GM23338 (cell line): ENCODE measurements around the gene R3HCC1L. TPM values are rescaled to one million over a fixed set of nuclear protein-coding genes. Genes with fewer than 3 reads are reported as not detected.

ENCODE experiments used
- ATAC-seq: fragments of 200-7000 bp; cut with Tn5 transposase; 3 replicates; pipeline ENCODE4 v1.9.1; 2020
- DNase-seq: peaks from one replicate; pipeline ENCODE4 v3.0.0-alpha.2; 2015; ENCODE audit warnings: low spot score
- H2AFZ ChIP-seq: fragments of 200-600 bp; sonication (generic); 2 replicates; pipeline ENCODE4 v1.8.0; 2016; ENCODE audit warnings: antibody characterized with exemption, mild to moderate bottlenecking, moderate library complexity
- H3F3A ChIP-seq: fragments of 200-600 bp; sonication (generic); replicated peaks from 2 replicates; pipeline ENCODE4 v1.8.0; 2017; ENCODE audit warnings: antibody characterized with exemption, mixed run types, low read depth
- H3K27ac ChIP-seq: fragments of 200-600 bp; sonication (generic); 2 replicates; pipeline ENCODE4 v1.6.1; 2016; ENCODE audit warnings: low read depth
- H3K27me3 ChIP-seq: fragments of 200-600 bp; sonication (generic); 2 replicates; pipeline ENCODE4 v1.8.0; 2016; ENCODE audit warnings: mild to moderate bottlenecking, mixed run types, moderate library complexity; ENCODE audit not compliant: insufficient read depth
- H3K36me3 ChIP-seq: fragments of 200-600 bp; sonication (generic); 2 replicates; pipeline ENCODE4 v1.8.0; 2016; ENCODE audit warnings: mild to moderate bottlenecking; ENCODE audit not compliant: insufficient read depth
- H3K4me1 ChIP-seq: fragments of 200-600 bp; sonication (generic); 2 replicates; pipeline ENCODE4 v1.8.0; 2016; ENCODE audit warnings: mild to moderate bottlenecking, moderate library complexity; ENCODE audit not compliant: insufficient read depth
- H3K4me2 ChIP-seq: fragments of 200-600 bp; sonication (generic); 2 replicates; pipeline ENCODE4 v1.7.1; 2017; ENCODE audit warnings: mixed run types
- H3K4me3 ChIP-seq: fragments of 200-600 bp; sonication (generic); 2 replicates; pipeline ENCODE4 v1.6.1; 2016; ENCODE audit warnings: mixed run types
- H3K79me2 ChIP-seq: fragments of 200-600 bp; sonication (generic); replicated peaks from 2 replicates; pipeline ENCODE4 v1.8.0; 2017; ENCODE audit warnings: mild to moderate bottlenecking; ENCODE audit not compliant: insufficient read depth
- H3K9me2 ChIP-seq: fragments of 200-600 bp; sonication (generic); 2 replicates; pipeline ENCODE4 v1.8.0; 2017; ENCODE audit not compliant: insufficient read depth
- H4K20me1 ChIP-seq: fragments of 200-600 bp; sonication (generic); replicated peaks from 2 replicates; pipeline ENCODE4 v1.8.0; 2017; ENCODE audit warnings: mild to moderate bottlenecking; ENCODE audit not compliant: insufficient read depth
- H3K27ac Mint-ChIP-seq: 2 replicates; pipeline ENCODE4 v1.8.0; 2020; ENCODE audit warnings: inconsistent platforms, mild to moderate bottlenecking, moderate library complexity, mixed read lengths
- H3K27me3 Mint-ChIP-seq: 3 replicates; pipeline ENCODE4 v1.8.0; 2022; ENCODE audit warnings: low read depth, mild to moderate bottlenecking, moderate library complexity, mixed read lengths, inconsistent platforms; ENCODE audit not compliant: insufficient read depth, poor library complexity
- H3K36me3 Mint-ChIP-seq: 3 replicates; pipeline ENCODE4 v1.8.0; 2021; ENCODE audit warnings: low read depth, mild to moderate bottlenecking, inconsistent platforms, moderate library complexity, mixed read lengths
- H3K4me1 Mint-ChIP-seq: 3 replicates; pipeline ENCODE4 v1.8.0; 2020; ENCODE audit warnings: mild to moderate bottlenecking, inconsistent platforms, mixed read lengths
- H3K4me3 Mint-ChIP-seq: 3 replicates; pipeline ENCODE4 v1.8.0; 2021; ENCODE audit warnings: moderate library complexity, mild to moderate bottlenecking, inconsistent platforms, mixed read lengths
- H3K9me3 Mint-ChIP-seq: 3 replicates; pipeline ENCODE4 v1.8.0; 2020; ENCODE audit warnings: moderate library complexity, mild to moderate bottlenecking, inconsistent platforms, mixed read lengths
- JUNB ChIP-seq: IDR thresholded peaks from one replicate; pipeline ENCODE4 v1.6.1; 2016; ENCODE audit warnings: antibody characterized with exemption; ENCODE audit not compliant: unreplicated experiment
- NANOG ChIP-seq: IDR thresholded peaks from 2 replicates; pipeline ENCODE4 v1.6.1; 2016; ENCODE audit warnings: antibody characterized with exemption, borderline replicate concordance
- POLR2AphosphoS5 ChIP-seq: IDR thresholded peaks from 2 replicates; pipeline ENCODE4 v1.6.1; 2016; ENCODE audit warnings: antibody characterized with exemption, low read depth
- polyA plus RNA-seq: library from polyadenylated mRNA; unstranded; fragments of >200 nt; fragmentation: Nextera tagmentation; extraction: Ambion mirVana; gene quantifications from 2 replicates; pipeline ENCODE4 v1.2.1, GENCODE V29; 2016
- total RNA-seq: library from RNA; depleted of rRNA; stranded (reverse); fragments of >200 nt; shearing (Covaris generic); gene quantifications from 2 replicates; pipeline ENCODE4 v1.2.3, GENCODE V29; 2014
- TF ChIP-seq, protein P1 (sequence below): IDR thresholded peaks from 2 replicates; pipeline ENCODE4 v1.6.1; 2016; ENCODE audit warnings: antibody characterized with exemption
- TF ChIP-seq, protein P2 (sequence below): IDR thresholded peaks from one replicate; pipeline ENCODE4 v1.6.1; 2018; ENCODE audit warnings: antibody characterized with exemption; ENCODE audit not compliant: unreplicated experiment
- TF ChIP-seq, protein P3 (sequence below): fragments of 250-450 bp; sonication (Bioruptor Pico); IDR thresholded peaks from 2 replicates; pipeline ENCODE4 v1.5.0; 2020; ENCODE audit warnings: mild to moderate bottlenecking, moderate library complexity

Gene R3HCC1L
- total and polyA plus RNA-seq, 2 experiments from 2014 or later = 9.3 to 15.8 TPM

DNA sequence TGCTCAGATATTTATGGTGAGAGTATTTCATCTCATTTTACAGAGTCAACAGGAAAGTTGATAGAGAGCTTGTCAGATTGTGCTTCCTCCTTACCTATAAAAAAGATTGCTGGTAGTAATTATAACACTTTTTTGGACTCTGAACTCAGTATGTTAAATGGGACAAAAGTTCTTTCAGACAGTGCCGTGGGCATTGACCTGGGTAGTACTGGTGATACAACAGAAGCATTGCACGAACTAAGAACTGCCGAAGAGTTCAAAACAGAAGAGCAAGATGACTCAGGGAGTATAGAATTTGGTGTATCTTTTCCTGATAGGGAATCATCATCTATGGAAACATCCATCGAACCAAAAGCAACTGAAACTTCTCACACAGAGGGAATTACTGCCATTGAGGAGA is 75.0 kb downstream of the R3HCC1L start:
- DNase-seq (no peak), ATAC-seq (no peak)
- Mint-ChIP-seq H3K27me3 (no peaks in the 10 kb centered on the region), H3K4me3 (no peak overlapping the region), H3K27ac (no peak overlapping the region), H3K4me1 (no peaks in the 10 kb centered on the region), H3K9me3 (no peaks in the 10 kb centered on the region), H3K36me3 (peaks cover 11% of the 10 kb centered on the region; the same call in 1 of the 3 replicates)
- H3K79me2 ChIP-seq = peaks cover 6% of the 10 kb centered on the region; the same call in 1 of the 2 replicates
- no peaks in the 10 kb centered on the region for H3F3A ChIP-seq
- H3K4me3 ChIP-seq = no peak overlapping the region
- H3K9me2 ChIP-seq = no peaks in the 10 kb centered on the region
- H2AFZ ChIP-seq = no peak overlapping the region
- H4K20me1 ChIP-seq = peaks cover 10% of the 10 kb centered on the region
- no peak overlapping the region for H3K27ac ChIP-seq
- H3K27me3 ChIP-seq = no peaks in the 10 kb centered on the region
- 0 out of 2 replicates have a peak, but pooled peaks cover 4% of the 10 kb centered on the region for H3K36me3 ChIP-seq
- no peak overlapping the region for H3K4me2 ChIP-seq
- TF ChIP-seq, protein P1, sequence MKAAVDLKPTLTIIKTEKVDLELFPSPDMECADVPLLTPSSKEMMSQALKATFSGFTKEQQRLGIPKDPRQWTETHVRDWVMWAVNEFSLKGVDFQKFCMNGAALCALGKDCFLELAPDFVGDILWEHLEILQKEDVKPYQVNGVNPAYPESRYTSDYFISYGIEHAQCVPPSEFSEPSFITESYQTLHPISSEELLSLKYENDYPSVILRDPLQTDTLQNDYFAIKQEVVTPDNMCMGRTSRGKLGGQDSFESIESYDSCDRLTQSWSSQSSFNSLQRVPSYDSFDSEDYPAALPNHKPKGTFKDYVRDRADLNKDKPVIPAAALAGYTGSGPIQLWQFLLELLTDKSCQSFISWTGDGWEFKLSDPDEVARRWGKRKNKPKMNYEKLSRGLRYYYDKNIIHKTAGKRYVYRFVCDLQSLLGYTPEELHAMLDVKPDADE = no peak
- TF ChIP-seq, protein P2, sequence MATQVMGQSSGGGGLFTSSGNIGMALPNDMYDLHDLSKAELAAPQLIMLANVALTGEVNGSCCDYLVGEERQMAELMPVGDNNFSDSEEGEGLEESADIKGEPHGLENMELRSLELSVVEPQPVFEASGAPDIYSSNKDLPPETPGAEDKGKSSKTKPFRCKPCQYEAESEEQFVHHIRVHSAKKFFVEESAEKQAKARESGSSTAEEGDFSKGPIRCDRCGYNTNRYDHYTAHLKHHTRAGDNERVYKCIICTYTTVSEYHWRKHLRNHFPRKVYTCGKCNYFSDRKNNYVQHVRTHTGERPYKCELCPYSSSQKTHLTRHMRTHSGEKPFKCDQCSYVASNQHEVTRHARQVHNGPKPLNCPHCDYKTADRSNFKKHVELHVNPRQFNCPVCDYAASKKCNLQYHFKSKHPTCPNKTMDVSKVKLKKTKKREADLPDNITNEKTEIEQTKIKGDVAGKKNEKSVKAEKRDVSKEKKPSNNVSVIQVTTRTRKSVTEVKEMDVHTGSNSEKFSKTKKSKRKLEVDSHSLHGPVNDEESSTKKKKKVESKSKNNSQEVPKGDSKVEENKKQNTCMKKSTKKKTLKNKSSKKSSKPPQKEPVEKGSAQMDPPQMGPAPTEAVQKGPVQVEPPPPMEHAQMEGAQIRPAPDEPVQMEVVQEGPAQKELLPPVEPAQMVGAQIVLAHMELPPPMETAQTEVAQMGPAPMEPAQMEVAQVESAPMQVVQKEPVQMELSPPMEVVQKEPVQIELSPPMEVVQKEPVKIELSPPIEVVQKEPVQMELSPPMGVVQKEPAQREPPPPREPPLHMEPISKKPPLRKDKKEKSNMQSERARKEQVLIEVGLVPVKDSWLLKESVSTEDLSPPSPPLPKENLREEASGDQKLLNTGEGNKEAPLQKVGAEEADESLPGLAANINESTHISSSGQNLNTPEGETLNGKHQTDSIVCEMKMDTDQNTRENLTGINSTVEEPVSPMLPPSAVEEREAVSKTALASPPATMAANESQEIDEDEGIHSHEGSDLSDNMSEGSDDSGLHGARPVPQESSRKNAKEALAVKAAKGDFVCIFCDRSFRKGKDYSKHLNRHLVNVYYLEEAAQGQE = no peak
- TF ChIP-seq POLR2AphosphoS5 (no peak), NANOG (no peak), JUNB (no peak)
- TF ChIP-seq, protein P3, sequence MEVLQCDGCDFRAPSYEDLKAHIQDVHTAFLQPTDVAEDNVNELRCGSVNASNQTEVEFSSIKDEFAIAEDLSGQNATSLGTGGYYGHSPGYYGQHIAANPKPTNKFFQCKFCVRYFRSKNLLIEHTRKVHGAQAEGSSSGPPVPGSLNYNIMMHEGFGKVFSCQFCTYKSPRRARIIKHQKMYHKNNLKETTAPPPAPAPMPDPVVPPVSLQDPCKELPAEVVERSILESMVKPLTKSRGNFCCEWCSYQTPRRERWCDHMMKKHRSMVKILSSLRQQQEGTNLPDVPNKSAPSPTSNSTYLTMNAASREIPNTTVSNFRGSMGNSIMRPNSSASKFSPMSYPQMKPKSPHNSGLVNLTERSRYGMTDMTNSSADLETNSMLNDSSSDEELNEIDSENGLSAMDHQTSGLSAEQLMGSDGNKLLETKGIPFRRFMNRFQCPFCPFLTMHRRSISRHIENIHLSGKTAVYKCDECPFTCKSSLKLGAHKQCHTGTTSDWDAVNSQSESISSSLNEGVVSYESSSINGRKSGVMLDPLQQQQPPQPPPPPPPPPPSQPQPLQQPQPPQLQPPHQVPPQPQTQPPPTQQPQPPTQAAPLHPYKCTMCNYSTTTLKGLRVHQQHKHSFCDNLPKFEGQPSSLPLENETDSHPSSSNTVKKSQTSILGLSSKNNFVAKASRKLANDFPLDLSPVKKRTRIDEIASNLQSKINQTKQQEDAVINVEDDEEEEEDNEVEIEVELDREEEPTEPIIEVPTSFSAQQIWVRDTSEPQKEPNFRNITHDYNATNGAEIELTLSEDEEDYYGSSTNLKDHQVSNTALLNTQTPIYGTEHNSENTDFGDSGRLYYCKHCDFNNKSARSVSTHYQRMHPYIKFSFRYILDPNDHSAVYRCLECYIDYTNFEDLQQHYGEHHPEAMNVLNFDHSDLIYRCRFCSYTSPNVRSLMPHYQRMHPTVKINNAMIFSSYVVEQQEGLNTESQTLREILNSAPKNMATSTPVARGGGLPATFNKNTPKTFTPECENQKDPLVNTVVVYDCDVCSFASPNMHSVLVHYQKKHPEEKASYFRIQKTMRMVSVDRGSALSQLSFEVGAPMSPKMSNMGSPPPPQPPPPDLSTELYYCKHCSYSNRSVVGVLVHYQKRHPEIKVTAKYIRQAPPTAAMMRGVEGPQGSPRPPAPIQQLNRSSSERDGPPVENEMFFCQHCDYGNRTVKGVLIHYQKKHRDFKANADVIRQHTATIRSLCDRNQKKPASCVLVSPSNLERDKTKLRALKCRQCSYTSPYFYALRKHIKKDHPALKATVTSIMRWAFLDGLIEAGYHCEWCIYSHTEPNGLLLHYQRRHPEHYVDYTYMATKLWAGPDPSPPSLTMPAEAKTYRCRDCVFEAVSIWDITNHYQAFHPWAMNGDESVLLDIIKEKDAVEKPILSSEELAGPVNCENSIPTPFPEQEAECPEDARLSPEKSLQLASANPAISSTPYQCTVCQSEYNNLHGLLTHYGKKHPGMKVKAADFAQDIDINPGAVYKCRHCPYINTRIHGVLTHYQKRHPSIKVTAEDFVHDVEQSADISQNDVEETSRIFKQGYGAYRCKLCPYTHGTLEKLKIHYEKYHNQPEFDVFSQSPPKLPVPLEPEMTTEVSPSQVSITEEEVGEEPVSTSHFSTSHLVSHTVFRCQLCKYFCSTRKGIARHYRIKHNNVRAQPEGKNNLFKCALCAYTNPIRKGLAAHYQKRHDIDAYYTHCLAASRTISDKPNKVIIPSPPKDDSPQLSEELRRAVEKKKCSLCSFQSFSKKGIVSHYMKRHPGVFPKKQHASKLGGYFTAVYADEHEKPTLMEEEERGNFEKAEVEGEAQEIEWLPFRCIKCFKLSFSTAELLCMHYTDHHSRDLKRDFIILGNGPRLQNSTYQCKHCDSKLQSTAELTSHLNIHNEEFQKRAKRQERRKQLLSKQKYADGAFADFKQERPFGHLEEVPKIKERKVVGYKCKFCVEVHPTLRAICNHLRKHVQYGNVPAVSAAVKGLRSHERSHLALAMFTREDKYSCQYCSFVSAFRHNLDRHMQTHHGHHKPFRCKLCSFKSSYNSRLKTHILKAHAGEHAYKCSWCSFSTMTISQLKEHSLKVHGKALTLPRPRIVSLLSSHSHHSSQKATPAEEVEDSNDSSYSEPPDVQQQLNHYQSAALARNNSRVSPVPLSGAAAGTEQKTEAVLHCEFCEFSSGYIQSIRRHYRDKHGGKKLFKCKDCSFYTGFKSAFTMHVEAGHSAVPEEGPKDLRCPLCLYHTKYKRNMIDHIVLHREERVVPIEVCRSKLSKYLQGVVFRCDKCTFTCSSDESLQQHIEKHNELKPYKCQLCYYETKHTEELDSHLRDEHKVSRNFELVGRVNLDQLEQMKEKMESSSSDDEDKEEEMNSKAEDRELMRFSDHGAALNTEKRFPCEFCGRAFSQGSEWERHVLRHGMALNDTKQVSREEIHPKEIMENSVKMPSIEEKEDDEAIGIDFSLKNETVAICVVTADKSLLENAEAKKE (CRISPR knock-in tag) = no peak
- no peaks in the 10 kb centered on the region for H3K4me1 ChIP-seq
